Measurements from ENCODE around the gene CDC45.

The CDC45 gene

DNA sequence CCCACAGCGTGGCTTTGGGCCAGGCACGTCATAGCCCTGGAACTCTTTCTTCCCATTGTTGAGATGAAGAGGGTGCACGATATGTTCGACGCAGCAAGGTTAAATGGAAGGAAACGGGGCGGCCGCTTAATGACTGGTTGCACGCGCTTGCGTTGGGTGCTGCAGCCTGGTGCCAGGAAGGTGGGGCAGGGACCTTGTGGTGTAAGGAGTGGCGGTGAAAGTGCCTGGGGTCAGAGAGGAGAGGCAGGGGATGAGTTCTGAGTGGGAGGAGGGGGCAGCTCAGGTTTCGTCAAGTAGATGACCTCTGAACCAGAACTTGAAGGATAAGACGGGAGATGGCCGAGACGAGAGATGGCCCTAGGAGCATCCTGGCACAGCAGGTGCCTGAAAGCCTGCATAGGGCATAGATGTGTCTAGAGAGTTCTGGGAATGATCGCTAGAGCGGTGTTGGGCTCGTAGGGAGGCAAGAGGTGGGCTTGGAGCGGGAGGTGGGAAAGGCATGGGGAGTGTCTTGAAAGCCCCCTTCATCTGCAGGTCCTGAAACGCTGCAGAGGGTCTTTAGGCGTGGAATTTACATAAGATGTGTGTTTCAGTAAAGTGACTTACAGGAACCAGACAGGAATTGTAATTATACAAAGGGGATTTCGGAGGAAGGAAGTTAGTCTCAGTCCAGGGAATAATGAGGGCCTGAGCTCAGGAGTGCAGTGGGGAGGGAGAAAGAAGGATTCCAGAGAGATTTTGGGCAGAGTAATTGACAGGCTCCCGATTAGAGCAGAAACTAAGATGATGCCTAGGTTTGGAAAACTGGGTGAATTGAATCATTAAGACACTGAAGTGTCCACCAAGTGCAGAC, 87.7 kb downstream of the CDC45 start:
- DNase-seq = no peak

DNA sequence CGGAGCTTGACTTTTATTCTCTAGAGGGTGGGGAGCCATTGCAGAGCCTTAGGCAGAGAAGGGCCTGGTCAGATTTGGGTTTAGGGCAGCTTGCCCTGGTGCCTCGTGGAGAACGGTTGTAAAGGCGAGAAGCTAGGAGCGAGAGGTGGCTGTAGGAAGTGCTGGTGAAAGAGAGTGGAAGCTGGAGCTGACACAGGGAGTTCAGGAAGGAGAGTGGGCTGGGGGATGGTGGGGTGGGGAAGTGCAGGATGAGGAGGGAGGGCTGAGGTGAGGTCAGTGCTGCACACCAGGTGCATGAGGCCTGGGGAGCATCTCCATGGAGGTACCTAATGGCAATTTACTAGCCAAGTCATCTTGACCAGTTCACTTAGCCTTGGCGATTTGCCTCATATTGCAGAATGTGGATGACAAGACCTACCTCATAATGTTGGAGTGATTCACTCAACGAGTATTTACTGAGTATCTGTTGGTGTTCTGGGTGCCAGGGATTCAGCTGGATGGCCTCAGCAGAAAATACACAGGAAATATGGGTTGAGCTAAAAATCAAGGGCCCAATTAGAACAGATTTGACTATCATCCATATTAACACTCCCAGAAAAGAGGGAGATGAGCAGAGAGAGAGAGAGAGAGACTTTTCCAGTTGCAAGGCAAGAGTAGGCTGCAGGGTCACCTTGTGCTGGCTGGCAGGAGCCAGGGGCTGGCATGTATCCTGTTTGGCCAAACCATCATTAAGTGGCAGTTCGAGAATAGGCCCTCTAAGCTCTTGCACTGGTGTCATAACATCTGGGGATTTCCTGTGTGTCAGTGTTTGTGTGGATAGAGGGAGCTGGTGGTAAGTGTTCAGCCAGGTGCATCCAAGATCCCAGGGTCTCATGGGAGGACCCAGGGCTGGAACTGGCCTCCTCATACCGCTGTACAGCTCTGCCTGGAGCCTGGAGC, 88.9 kb downstream of the CDC45 start:
- DNase-seq = no peak

DNA sequence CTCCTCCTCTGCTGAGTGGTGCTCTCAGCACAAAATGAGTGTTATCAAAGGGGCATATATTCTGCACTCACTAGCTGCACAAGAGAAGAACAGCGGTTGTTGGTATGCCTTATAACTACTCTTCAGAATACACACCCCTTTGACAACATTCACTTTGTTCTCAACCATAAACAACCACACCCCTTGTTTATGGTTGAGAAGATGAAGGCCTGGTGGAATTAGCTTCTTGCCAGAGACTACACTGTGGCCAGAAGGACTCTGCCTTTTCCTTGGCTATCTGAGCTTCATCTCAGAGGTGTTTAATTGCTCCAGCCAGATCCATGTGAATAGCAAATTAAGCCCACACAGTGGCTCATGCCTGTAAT, 89.5 kb downstream of the CDC45 start:
- no peak for DNase-seq

DNA sequence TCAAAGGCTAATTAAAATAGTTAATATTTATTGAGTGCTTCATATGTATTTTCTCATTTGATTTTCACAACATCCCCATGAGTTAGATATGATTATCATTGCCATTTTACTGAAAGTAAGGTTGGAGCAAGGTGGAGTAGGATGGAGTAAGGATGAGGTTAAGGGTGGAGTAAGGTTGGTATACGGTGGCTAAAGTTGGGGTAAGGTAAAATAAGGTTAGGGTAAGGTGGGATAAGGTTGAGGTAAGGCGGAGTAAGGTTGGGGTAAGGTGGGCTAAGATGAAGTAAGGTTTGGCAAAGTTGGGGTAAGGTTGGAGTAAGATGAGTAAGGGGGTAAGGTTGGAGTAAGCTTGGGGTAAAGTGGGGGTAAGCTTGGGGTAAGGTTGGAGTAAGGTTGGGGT, 90.3 kb downstream of the CDC45 start:
- no peak for DNase-seq
